ENCODE measurements around the gene TTC28.
"Not testable (repeated sequence)": the region's sequence is repeated elsewhere in the genome, so short reads cannot be mapped to it uniquely, and the experiment has no call there.

TTC28 gene

DNA sequence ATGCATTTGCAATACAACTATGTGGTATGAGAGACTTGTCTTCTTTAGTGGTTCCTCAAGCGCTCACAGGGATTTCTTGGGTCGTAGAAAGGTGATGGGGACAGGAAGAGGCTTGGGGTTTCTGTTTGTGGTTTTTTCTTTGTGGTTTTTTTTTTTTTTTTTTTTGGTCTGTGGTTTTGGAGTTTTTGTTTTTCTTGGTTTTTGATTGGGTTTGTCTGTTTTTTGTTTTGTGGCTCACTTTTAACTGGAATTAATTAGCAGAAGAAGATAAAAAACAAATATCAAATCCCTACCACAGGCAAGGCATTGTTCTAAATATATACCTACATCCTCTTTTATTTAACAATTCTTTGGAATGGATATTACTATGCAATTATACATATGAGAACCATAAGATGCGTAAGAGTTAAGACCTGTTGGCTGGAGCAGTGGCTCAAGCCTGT, 5.5 kb downstream of the TTC28 start:
- DNase-seq (ENCODE audit: low read depth): no peak

DNA sequence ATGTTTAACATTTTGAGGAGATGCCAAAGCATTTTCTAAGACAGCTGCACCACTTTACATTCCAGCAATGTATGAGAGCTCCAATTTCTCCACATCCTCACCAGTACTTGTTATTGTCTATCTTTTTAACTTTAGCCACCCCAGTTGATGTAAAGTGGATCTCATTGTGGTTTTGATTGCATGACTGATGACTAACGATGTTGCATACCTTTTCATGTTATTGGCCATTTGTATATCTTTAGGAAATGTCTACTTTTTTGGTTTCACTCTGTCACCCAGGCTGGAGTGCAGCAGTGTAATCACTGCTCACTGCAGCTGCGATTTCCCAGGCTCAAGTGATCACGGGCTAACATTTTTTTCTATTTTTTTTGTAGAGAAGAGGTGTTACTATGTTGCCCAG, 8.9 kb downstream of the TTC28 start:
- DNase-seq (ENCODE audit: low read depth): no peak

- DNase-seq (ENCODE audit: low read depth): no peak
These were observed 9.5 kb downstream of the TTC28 start for GRCh38 chr22:28670161-28670560.

DNA sequence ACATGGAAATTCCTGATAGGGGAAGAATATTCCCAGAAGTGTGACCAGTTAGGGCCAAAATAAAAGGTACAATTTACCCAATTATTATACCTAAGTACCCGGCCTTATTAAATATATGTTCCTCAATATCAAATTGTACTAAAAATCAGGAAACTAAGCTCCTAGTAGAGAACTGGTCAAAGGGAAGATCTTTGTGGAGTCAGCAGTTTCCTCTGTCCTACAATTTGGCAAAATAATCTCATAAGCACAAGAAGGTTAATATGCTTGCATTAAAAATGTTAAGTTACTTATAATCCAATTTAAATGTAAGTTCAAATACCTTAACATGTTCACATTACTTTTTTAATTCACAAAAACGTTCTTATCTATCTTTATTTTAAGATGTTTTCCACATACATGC, 10.3 kb downstream of the TTC28 start:
- DNase-seq (ENCODE audit: low read depth): no peak

DNA sequence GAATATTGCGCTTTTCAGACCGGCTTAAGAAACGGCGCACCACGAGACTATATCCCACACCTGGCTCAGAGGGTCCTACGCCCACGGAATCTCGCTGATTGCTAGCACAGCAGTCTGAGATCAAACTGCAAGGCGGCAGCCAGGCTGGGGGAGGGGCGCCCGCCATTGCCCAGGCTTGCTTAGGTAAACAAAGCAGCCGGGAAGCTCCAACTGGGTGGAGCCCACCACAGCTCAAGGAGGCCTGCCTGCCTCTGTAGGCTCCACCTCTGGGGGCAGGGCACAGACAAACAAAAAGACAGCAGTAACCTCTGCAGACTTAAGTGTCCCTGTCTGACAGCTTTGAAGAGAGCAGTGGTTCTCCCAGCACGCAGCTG, 16.1 kb downstream of the TTC28 start:
- not testable (repeated sequence) for DNase-seq (ENCODE audit: low read depth)

GRCh38 chr22:28658448-28658847, 21.2 kb downstream of the TTC28 start:
- DNase-seq (ENCODE audit: low read depth): no peak

- no peak for DNase-seq (ENCODE audit: low read depth)
These were observed 23.5 kb downstream of the TTC28 start for GRCh38 chr22:28656181-28656580.

GRCh38 chr22:28650463-28650862, 29.2 kb downstream of the TTC28 start:
- DNase-seq (ENCODE audit: low read depth): no peak

- no peak for DNase-seq (ENCODE audit: low read depth)
These were observed 30.8 kb downstream of the TTC28 start for GRCh38 chr22:28648792-28649191.

DNA sequence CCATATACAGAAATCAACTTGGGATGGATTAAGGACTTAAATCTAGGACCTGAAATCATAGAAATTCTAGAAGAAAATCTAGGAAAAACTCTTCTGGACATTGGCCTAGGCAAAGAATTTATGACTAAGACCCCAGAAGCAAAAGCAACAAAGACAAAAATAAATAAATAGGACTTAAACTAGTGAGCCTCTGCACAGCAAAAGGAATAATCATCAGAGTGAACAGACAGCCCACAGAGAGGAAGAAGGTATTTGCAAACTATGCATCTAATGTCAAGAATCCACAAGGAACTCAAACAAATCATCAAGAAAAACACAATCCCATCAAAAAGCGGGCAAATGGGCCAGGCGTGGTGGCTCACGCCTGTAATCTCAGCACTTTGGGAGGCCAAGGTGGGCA, 32.4 kb downstream of the TTC28 start:
- DNase-seq (ENCODE audit: low read depth): no peak

DNA sequence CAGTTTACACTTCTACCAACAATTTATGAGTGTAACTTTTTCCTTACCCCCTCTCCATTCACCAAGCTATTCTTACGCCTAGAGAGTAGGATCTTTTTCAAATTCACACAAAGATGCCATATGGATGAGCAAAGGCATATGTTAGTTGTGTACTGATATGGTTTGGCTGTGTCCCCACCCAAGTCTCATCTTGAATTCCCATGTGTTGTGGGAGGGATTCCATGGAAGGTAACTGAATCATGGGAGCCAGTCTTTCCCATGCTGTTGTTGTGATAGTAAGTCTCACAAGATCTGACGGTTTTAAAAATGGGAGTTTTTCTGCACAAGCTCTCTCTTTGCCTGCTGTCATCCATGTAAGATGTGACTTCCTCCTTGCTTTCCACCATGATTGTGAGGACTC, 40.3 kb downstream of the TTC28 start:
- DNase-seq (ENCODE audit: low read depth): no peak

GRCh38 chr22:28637225-28637624, 42.4 kb downstream of the TTC28 start:
- DNase-seq (ENCODE audit: low read depth): no peak

DNA sequence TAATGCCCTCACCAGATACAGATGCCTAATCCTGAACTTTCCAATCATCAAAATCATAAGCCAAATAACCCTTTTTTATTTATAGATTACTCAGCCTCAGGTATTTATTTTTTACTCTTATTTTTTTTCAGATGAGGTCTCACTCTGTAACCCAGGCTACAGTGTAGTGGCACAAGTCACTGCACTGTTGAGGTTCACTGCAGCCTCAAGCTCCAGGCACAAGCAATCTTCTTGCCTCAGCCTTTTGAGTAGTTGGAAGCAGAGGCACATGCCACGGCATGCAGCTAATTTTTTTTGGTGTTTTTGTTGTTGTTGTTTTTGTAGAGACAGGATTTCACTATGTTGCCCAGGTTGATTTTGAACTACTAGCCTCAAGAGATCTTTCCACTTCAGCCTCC, 49.5 kb downstream of the TTC28 start:
- no peak for DNase-seq (ENCODE audit: low read depth)

DNA sequence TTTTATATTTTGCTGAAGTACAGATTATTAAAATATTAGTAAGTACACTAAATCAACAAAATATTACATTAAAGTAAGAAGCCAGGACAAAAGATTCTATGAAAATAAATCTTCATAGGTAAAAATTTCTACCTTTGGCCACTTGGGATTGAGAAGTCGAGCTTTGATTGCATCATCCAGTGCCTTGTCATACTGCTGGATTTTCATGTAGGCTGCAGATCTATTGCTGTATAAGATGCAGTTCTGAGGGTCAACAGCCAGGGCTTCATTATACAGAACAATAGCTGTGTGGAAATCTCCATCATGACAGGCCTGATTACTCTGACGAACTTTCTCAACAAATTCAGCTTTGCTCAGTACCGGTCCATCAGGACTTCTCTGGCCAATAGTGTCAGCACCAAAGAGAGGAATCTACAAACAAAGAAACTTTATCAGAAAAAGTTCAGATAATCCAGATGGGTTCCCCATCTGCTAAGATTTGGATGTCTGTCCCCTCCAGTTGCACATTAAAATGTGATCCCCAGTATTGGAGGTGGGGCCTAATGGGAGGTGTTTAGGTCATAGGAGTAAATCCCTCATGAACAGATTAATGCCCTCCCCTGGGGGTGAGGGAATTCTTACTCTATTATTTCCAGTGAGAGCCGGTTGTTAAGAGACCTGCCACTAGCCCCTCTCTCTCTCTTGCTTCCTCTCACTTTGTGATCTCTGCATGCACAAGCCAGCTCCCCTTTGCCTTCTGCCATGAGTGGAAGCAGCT, 50.0 kb downstream of the TTC28 start:
- no peak for DNase-seq (ENCODE audit: low read depth)

DNA sequence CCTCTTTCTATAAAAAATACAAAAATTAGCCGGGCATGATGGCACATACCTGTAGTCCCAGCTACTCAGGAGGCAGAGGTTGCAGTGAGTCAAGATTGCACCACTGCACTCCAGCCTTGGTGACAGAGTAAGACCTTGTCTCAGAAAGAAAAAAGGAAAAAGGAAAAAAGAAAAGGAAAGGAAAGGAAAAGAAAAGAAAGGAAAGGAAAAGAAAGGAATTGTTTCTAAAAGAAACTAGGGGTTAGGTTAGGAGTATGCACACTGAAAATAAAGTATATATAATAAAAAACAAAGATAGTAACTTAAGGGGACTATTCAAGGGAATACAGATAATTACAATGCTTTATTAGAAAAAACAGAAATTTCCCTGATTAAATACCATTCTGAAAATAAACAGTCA, 50.9 kb downstream of the TTC28 start:
- no peak for DNase-seq (ENCODE audit: low read depth)

DNA sequence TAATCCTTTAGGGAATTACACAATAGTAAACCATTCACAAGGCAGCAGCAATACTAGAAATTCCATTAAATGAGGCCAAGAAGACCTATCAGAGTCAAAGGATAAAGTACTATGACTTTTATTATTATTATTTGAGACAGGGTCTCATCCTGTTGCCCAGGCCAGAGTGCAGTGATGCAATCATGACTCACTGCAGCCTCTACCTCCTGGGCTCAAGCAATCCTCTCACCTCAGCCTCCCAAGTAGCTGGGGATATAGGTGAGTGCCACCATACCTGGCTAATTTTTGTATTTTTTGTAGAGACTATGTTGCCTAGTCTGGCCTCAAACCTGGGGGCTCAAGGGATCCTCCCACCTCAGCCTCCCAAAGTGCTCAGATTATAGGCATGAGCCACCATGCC, 51.8 kb downstream of the TTC28 start:
- no peak for DNase-seq (ENCODE audit: low read depth)

DNA sequence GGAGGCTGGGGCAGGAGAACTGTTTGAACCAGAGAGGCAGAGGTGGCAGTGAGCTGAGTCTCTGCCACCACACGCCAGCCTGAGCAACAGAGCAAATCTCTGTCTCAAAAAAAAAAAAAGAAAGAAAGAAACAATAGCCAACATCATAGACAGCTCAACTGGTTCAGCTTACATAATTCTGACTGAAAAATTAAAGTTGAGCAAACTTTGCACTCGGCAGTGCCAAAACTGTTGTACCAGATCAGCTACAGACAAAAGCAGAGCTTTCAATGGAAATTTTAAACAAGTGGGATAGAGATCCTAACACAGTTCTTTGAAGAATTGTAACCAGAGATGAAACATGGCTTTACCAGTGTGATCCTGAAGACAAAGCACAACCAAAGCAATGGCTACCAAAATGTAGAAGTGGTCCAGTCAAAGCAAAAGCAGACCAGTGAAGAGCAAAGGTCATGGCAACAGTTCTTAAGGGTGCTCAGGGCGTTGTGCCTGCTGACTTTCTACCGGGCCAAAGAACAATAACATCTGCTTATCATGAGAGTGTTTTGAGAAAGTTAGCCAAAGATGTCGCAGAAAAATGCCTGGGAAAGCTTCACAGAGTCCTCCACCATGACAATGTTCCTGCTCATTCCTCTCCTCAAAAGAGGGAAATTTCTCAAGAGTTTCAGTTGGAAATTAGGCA, 59.3 kb downstream of the TTC28 start:
- DNase-seq (ENCODE audit: low read depth): no peak

DNA sequence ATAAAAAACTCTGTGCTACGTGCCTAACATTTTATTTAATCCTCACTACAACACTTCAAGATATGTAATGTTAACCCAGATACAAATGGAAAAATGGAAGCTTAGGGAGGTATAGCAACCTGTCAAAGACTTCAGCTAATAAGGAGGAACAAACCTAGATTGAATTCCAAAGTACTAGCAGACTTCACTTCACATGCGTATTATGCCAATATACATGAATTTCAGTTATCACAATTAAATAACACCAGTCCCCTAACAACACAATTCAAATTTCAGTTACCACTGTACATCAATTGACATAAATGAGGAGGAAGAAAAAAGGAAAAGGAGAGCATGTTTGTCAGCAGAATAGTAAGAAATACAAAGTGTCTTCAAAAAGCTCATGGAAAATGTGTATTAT, 60.4 kb downstream of the TTC28 start:
- no peak for DNase-seq (ENCODE audit: low read depth)

- DNase-seq (ENCODE audit: low read depth): not testable (repeated sequence)
These were observed 64.2 kb downstream of the TTC28 start for GRCh38 chr22:28615423-28615822.

- no peak for DNase-seq (ENCODE audit: low read depth)
These were observed 69.7 kb downstream of the TTC28 start for GRCh38 chr22:28609921-28610320.

DNA sequence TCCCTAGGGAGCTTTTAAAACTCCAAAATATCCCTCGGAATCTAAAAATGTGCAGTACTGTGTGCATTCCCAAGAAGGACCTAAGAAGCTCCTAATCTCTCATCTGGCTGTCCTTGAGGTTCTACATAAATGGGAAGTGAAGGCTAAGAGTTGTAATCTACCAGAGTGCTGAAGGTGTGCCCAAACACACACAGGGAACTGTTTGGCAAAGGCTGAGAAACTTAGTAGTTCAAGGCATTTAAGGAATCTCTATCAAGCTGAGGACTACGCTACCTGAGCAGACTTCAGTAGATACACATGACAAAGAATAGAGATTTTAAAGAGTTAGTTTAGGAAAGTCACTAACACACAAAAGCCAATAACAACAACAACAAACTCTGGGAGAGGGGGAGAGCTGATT, 71.1 kb downstream of the TTC28 start:
- DNase-seq (ENCODE audit: low read depth): no peak

DNA sequence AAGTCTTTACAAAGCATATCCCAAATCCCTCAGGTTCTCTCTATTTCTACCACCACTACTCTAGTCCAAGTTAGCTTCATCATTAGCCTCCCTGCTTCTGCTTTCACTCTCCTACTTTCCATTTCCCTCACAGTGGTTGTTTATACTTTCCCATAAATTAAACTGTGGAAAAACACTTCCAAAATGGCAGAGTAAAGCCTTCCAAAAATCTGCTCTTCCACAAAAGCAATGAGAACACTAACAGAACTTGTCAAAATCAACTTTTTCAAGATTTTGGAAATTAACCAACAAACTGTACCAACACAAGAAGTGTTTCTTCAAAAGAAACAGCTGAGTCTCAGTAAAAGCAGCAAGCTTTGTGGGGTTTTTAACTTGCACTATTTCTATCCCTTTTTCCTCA, 71.8 kb downstream of the TTC28 start:
- DNase-seq (ENCODE audit: low read depth): no peak

GRCh38 chr22:28604966-28605761, 74.5 kb downstream of the TTC28 start:
- DNase-seq (ENCODE audit: low read depth): no peak

All from activated T-helper 1 cell treated with Interleukin-2 at 50 U/mL for 16 hours (primary cell).